Vagina (tissue), 2 donors: ENCODE data around the gene PLCB1. TPM values are rescaled to one million over a fixed set of nuclear protein-coding genes. Genes with fewer than 3 reads are reported as not detected.

Source experiments
- DNase-seq, 2 donors: peaks; one replicate each; pipeline ENCODE4 v3.0.0-alpha.2; 2017; ENCODE audit errors: extremely low spot score in 2 of 2
- H3K27ac ChIP-seq: fragments of 200-600 bp; sonication (generic); one replicate; pipeline ENCODE4 v1.5.1; 2019
- H3K27me3 ChIP-seq: fragments of 200-600 bp; sonication (generic); one replicate; pipeline ENCODE4 v1.5.1; 2019
- H3K36me3 ChIP-seq, 2 donors: fragments of 200-600 bp; sonication (generic); one replicate each; pipeline ENCODE4 v1.5.1; 2017 to 2019
- H3K4me1 ChIP-seq: fragments of 200-600 bp; sonication (generic); one replicate; pipeline ENCODE4 v1.5.1; 2019
- H3K4me3 ChIP-seq, 2 donors: fragments of 200-600 bp; sonication (generic); 1 replicate in 1 of 2; 2 replicates in 1 of 2; pipeline ENCODE4 v1.5.1; 2016 to 2019
- H3K9me3 ChIP-seq: fragments of 200-600 bp; sonication (generic); one replicate; pipeline ENCODE4 v1.5.1; 2019
- CTCF ChIP-seq, 3 experiments: fragments of 450-650 bp in 2 of 3; fragments of 200-600 bp in 1 of 3; sonication (generic) in 1 of 3; IDR thresholded peaks; one replicate each; pipeline ENCODE4 v1.5.1; 2017 to 2019; ENCODE audit warnings: antibody characterized with exemption in 3 of 3, mild to moderate bottlenecking in 2 of 3, moderate library complexity in 2 of 3
- POLR2A ChIP-seq, 2 donors: fragments of 450-650 bp; IDR thresholded peaks; one replicate each; pipeline ENCODE4 v1.6.1; 2017; ENCODE audit warnings: antibody characterized with exemption in 2 of 2, mild to moderate bottlenecking in 2 of 2, moderate library complexity in 2 of 2
- POLR2AphosphoS5 ChIP-seq, 2 donors: sonication (generic); formaldehyde crosslinking; IDR thresholded peaks; one replicate each; pipeline ENCODE4 v1.9.0; 2017; ENCODE audit warnings: antibody characterized with exemption in 2 of 2, mild to moderate bottlenecking in 2 of 2, low read depth in 1 of 2; ENCODE audit not compliant: insufficient read depth in 1 of 2
- intact Hi-C: fragments of 100-400 bp; cut with DNase I; formaldehyde crosslinking; loops from one replicate; pipeline ENCODE4 v1.15.1; 2023
- total RNA-seq: library from RNA; depleted of rRNA; stranded (reverse); fragments of >200 nt; gene quantifications from one replicate; pipeline ENCODE4 v1.2.3, GENCODE V29; 2016

The PLCB1 gene
- total RNA-seq, 1 donor from 2014 or later, result 32.4 TPM

DNA sequence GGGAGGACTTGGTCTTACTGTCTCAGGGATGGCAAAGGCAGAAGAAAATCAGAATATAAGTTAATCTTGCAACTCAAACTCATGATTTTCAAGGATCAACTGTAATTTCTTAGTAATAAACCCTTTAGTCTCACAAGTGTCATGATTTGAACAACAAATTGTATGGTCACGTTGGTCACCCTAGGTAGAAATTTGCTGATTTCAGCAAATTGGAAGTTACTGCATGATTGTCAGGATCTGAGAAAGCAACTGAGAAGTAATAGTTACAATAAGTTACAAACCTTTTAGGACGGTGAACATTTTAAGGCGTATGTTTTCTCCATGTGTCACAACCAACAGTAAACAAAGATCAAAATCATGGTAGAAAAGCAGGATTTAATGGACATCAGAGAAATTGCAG lies 375.2 kb downstream of the PLCB1 start:
- Histone ChIP-seq H3K36me3 (no peaks in the 10 kb centered on the region), H3K9me3 (no peaks in the 10 kb centered on the region), H3K27me3 (no peaks in the 10 kb centered on the region), H3K4me3 (no peak overlapping the region), H3K4me1 (peaks cover 8% of the 10 kb centered on the region), H3K27ac (no peak overlapping the region)
- intact Hi-C loops, result no loop called here
- no peak for DNase-seq
- no peak for TF ChIP-seq CTCF (IDR thresholded peaks at IDR 0.05)
- no peak for TF ChIP-seq POLR2AphosphoS5 (IDR thresholded peaks at IDR 0.05; ENCODE audit: insufficient read depth in 1 of 2, low read depth in 1 of 2)
- no peak for TF ChIP-seq POLR2A (IDR thresholded peaks at IDR 0.05)

- Histone ChIP-seq H3K27ac (no peak overlapping the region), H3K4me1 (peaks cover 8% of the 10 kb centered on the region), H3K27me3 (no peaks in the 10 kb centered on the region), H3K36me3 (no peaks in the 10 kb centered on the region), H3K4me3 (no peak overlapping the region), H3K9me3 (no peaks in the 10 kb centered on the region)
- no peak for DNase-seq
- no peak for TF ChIP-seq POLR2A (IDR thresholded peaks at IDR 0.05)
- no peak for TF ChIP-seq CTCF (IDR thresholded peaks at IDR 0.05)
- TF ChIP-seq POLR2AphosphoS5 (IDR thresholded peaks at IDR 0.05; ENCODE audit: insufficient read depth in 1 of 2, low read depth in 1 of 2), result no peak
- intact Hi-C loops, result no loop called here
Measured at GRCh38 chr20:8509809-8510208, 377.7 kb downstream of the PLCB1 start.

DNA sequence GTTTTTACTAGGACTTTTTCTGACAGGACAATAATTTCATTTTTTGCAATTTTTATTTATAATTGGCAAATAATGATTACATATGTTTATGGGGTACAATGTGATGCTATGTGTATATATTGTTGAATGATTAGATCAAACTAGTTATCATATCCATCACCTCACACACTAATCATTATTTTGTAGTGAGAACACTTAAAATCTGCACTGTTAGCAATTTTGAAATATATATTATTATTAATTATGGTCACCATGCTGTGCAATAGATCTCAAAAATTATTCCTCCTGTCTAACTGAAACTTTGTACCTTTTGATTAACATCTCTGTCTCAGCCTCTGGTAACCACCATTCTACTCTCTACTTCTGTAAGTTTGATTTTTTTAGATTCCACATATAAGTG lies 378.7 kb downstream of the PLCB1 start:
- Histone ChIP-seq H3K27ac (no peak overlapping the region), H3K4me3 (no peak overlapping the region), H3K9me3 (no peaks in the 10 kb centered on the region), H3K36me3 (no peaks in the 10 kb centered on the region), H3K4me1 (peaks cover 8% of the 10 kb centered on the region), H3K27me3 (no peaks in the 10 kb centered on the region)
- no peak for DNase-seq
- intact Hi-C loops, result no loop called here
- TF ChIP-seq POLR2A (IDR thresholded peaks at IDR 0.05), result no peak
- no peak for TF ChIP-seq POLR2AphosphoS5 (IDR thresholded peaks at IDR 0.05; ENCODE audit: insufficient read depth in 1 of 2, low read depth in 1 of 2)

DNA sequence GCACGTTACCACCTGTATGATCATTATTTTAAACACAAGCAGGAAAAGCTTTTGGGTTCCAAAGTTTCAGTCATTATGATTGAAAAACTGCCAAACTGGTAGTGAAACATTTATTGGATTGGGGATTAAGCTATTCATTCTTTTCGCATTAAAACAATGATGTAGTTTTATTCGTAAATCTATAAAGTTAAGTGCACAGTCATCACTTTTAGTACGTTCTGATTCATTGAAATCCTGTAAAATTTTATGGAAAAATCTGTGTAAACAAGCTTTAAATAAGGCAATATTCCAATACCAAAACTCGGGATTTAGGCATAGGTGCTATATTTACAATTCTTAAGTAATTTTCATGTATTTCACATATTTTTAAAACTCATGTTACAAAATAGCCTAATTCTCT lies 379.9 kb downstream of the PLCB1 start:
- no peaks in the 10 kb centered on the region for H3K9me3 ChIP-seq
- no peak overlapping the region for H3K27ac ChIP-seq
- intact Hi-C loops, result no loop called here
- TF ChIP-seq POLR2AphosphoS5 (IDR thresholded peaks at IDR 0.05; ENCODE audit: insufficient read depth in 1 of 2, low read depth in 1 of 2) (no peak), POLR2A (IDR thresholded peaks at IDR 0.05) (no peak), CTCF (IDR thresholded peaks at IDR 0.05) (no peak)
- no peaks in the 10 kb centered on the region for H3K27me3 ChIP-seq
- peaks cover 6% of the 10 kb centered on the region for H3K4me1 ChIP-seq
- H3K4me3 ChIP-seq, result no peak overlapping the region
- DNase-seq, result no peak
- no peaks in the 10 kb centered on the region for H3K36me3 ChIP-seq

- intact Hi-C loops, result no loop called here
- no peak overlapping the region for H3K4me3 ChIP-seq
- H3K27me3 ChIP-seq, result no peaks in the 10 kb centered on the region
- TF ChIP-seq CTCF (IDR thresholded peaks at IDR 0.05), result no peak
- TF ChIP-seq POLR2A (IDR thresholded peaks at IDR 0.05), result no peak
- TF ChIP-seq POLR2AphosphoS5 (IDR thresholded peaks at IDR 0.05; ENCODE audit: insufficient read depth in 1 of 2, low read depth in 1 of 2), result no peak
- no peaks in the 10 kb centered on the region for H3K36me3 ChIP-seq
- H3K27ac ChIP-seq, result no peak overlapping the region
- no peak for DNase-seq
- H3K4me1 ChIP-seq, result no peaks in the 10 kb centered on the region
- no peaks in the 10 kb centered on the region for H3K9me3 ChIP-seq
Measured at GRCh38 chr20:8515810-8516435, 383.9 kb downstream of the PLCB1 start.
